HG02885 (cell line): Measurements from ENCODE around the gene TM9SF1.
A peak's percentile ranks its signal among the peaks of the same experiment; 100 is the strongest.
"Not testable (repeated sequence)": the region's sequence is repeated elsewhere in the genome, so short reads cannot be mapped to it uniquely, and the experiment has no call there.

Experiments
- ATAC-seq: cut with Tn5 transposase; IDR thresholded peaks from one replicate; pipeline ENCODE4 v1.9.1; 2021; ENCODE audit warnings: mild to moderate bottlenecking; ENCODE audit not compliant: unreplicated experiment, poor library complexity

TM9SF1 gene

DNA sequence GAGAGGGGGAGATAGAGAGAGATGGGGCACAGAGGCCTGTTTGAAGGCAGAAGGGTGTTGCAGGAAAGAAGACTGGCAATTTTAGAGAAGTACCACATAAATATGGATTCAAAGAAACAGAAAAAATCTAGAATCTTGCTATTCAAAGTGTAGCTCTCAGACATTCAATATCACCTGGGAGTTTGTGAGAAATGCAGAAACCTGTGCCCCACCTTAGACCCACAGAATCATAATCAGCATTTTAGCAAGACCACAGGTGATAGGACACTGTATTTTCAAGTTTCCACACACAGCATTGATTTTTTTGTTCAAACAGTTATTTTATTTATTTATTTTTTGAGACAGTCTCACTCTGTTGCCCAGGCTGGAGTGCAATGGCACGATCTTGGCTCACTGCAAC is 33.7 kb upstream of the TM9SF1 start:
- ATAC-seq = no peak

DNA sequence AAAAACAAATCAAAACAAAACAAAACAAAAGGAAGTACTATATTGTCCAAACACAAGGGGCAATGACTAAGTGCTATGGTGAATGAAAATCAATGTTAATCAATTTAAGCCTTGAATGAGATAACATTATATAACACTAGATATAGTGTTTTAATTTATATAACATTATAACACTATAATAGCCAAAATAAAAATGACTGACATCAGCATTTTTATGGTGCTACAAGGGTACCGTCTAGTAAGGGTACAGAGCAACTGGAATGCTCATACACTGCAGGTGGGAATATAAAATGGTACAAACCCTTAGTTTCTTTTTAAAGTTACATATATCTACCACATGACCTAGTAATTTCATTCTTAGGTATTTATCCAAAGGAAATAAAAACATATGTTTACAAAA is 31.2 kb upstream of the TM9SF1 start:
- ATAC-seq = no peak

DNA sequence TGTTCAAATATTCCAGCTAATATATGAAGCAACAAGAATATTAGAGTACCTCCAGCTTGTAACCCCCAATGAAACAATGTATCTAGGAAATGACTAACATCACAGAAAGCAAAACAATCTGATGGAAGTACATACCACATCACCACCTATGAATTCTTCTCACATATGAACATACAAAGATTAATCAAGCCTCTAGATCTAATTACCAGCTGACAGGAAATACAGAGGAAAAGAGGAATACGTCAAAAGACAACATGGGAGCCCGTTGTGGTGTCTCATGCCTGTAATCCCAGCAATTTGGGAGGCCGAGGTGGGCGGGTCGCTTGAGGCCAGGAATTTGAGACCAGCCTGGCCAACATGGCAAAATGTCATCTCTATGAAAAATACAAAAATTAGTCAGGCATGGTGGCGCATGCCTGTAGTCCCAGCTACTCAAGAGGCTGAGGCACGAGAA is 29.4 kb upstream of the TM9SF1 start:
- ATAC-seq = no peak

DNA sequence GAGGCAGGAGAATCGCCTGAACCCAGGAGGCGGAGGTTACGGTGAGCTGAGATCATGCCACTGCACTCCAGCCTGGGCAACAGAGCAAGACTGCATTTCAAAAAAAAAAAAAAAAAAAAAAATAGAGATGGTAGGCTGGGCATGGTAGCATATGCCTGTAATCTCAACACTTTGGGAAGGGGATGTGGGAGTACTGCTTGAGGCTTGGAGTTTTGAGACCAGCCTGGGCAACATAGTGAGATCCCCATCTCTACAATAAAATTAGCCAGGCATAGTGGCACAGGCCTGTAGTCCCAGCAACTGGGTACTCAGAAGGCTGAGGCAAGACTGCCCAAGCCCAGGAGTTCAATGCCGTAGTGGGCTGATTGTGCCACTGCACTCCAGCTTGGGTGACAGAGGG is 27.7 kb upstream of the TM9SF1 start:
- ATAC-seq = not testable (repeated sequence)

DNA sequence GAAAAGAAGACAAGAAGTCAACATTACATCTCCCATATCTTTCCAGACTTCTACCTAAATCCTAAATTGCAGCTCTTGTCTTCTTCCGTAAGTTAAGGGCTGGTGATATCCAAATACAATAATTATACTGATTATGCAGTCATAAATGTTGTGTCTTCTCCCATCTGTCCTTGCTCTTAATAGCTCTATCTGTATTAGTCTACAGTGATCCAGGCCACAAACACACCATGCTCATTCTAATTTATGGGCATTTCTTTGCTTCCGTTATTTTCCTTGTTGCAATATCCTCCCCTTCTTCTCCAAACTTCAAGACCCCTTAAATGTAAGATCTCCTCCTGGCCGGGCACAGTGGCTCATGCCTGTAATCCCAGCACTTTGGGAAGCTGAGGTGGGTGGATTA is 24.3 kb upstream of the TM9SF1 start:
- no peak for ATAC-seq

DNA sequence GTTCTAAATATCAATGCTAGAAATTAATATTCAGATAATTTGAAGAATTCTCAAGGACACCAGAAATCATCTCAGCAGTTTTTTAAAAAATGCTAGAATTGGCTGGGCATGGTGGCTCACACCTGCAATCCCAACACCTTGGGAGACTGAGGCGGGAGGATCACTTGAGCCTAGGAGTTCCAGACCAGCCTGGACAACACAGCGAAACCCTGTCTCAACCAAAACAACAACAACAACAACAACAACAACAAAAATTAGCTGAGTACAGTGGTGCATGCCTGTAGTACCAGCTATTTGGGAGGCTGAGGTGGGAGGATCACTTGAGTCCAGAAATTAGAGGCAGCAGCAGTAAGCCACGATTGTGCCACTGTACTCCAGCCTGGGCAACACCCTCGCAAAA is 23.8 kb upstream of the TM9SF1 start:
- ATAC-seq = no peak

DNA sequence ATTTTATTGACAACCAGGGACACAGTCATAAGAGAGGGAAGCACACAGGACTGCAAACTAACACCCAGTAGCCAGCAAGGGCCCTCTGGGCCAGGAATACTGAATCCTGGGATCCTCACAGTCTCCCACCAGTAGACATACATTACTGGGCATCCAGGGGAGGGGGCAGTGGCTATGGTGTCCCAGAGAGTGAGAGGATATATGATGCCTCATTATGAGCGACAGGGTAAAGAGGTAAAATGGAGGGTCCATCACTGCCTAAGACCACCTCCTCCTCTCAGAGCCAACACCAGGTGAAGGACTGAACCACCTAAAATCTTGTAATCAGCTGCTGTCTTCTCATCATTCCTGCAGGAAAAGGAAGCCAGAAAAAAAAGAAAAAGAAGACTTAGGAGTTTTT is 21.6 kb upstream of the TM9SF1 start:
- not testable (repeated sequence) for ATAC-seq

DNA sequence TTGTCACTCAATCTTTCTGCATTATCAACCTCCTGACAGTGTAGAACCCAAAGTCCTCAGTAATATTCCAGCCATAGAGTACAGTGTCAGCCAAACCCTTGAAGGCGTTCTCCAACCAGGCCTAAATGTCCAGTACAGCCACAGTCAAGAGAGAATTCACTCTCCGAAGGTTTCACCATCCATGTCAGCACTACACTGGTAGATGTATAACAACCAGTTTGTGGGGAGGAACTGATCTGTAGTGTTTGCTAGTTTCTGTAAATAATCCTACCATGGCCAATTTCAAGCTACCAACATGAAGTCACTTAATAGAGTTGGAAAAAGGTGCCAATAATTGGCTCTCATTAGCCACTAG is 21.1 kb upstream of the TM9SF1 start:
- no peak for ATAC-seq

DNA sequence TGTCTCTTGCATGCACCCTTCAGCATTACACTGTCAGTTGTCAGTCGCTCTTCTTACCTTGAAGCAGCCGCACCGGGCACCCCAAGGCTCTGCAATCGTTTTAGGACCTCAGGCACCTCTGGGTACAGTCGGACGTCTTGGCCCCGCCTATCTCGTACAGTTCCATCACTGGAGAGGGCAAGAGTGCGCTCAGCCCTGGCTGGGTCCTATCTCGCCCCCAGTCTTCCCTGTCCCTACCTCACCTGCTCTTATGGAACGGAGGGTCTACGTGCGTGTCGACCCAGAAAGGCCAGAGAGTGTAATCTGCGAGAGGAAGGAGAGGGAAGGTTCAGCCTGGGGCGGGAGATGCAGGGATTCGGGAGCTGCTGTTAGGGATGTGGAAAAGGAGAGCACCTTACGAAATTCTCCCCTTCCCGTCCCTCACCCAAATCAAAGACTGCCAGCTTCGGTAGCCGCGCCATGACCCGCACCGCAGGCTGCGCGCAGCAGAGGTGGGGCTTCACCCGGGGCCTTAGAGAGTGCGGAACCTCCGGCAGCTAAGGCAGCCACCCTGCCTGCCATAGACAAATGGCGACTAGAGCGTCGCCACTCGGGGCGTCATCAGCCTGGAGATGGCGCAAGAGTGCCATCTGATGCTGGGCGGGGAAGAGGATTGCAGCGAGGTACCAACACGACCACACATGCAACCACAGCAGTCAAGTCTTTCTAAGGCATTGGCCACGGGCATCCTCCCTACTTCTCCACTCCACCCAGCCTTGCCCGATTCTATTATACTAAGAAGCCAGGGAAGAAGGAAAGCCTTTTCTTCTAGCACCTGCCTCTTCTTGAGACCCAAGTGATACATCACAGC is 20.5 kb upstream of the TM9SF1 start, which contains the start of gene MDP1:
Gene MDP1, minus strand, starts transcription at position 572 of the 850 bp plus-strand sequence. Its CDS starts 111 bp downstream, at position 461.
- ATAC-seq = peak; percentile 70

DNA sequence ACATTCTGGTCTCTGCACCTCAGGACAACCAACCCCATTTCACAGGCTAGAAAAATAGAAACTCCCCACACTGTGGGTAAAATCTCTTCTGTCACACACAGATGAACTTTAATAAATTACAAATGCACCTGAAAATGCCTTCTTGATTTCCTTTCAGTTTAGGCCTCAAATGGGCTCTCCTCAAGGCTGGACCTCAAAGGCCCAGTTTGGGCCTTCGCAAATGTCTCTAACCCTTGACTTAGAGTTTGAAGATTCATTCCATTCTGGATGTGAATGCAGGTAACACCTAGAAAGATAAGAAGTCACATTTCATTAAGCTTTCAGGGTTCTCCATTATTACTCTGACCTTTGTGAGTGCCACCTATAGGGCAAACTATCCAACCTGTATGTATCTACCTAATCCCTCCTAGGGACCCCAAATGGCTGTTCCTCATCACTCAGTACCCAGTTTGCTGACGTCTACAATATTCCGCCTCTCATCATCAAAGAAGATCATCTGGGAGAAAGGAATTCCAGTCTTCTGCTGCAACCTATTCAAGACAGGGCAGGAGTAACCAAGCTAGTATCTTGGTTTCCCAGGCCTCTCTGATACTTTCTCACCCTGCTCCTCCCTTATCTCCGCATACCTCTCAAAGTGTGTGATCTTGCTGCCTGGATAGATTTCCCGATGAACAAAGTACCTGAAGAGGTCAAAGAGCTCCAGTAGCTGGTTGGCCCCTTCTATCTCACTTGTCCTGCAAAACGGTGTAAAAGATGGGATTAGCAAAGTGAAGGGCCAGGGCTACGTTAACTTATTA is 18.8 kb upstream of the TM9SF1 start:
- no peak for ATAC-seq

DNA sequence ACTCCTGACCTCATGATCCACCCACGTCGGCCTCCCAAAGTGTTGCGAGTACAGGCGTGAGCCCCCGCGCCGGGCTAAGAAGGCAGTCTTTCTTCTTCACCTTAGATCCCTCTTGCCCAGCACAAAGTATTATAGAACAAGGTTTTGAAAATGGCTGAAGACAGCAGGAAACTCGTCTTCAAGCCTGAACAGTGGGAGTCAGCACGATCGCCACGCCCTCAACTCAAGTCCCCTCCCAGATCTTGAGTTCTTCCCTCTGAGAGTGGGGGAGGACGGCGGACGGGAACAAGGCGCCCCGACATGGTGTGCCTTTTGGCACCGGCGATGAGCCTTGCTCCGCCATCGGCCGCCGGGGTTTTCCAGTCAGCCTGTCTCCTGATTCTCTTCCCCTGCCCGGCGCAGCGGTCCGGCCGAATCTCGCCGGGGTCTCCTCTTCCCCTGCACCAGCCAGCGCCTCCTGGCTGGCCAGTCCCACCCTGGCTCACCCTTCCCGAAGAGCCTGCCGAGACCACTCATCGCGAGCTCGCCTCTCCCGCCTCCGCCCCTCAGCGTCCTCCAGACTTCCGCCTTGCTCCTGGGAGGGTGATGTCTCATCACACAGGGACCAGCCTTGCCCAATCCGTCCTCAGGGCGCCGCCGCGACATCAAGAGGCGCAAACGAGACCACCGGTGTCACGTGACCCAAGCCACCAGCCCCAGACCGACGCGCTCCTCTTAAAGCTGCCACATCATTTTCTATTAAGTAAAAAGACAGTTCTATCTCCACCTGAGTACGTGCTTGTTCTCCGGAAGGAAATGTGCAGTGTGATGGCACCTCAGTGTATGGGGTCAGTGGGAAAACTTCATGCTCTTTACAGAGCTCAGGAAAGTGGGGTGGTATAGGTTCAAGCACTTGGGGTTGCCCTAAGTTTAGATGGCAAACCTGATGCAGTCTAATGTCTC is 18.0 kb upstream of the TM9SF1 start, which contains the start of gene CHMP4A:
Gene CHMP4A, minus strand, starts transcription at position 565 of the 942 bp plus-strand sequence. Its CDS starts 49 bp downstream, at position 516.
- peak; percentile 84 for ATAC-seq

DNA sequence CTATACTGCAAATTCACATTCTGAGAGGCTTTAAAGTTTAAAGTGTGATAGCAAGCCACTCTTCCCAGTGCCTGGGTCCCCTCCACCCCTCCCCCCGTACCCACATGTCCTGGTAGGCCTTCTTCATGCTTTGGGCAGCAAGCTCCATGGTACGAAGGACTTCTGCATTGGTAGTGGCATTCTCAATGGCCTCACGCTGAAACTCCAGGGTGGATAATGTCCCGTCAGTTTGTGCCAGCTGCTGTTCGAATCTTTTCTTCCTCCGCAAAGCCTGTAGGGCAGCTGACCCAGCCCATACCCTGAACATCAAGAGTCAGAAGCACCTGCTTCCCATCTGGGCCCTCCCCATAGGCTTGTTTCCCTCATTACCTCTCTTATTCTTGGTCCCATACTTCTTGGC is 16.1 kb upstream of the TM9SF1 start:
- ATAC-seq = no peak

DNA sequence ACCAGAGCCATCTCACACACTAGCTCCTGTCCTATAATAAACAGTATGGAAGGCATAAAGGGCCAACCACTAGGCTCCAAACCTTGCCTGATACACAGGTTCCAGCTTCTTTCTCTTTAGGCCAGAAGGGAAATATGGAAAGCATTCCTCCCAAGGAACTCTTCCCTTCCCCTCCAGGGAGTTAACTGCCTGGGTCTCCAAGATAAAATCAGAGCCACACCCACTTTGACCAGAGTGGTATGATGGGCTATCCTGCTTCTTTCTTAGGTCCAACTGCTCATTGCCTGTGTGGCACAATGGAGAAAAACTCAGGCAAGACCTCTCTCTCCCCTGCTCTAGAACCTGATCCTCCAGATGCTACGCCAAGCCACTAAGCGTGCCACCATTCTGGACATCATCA is 12.4 kb upstream of the TM9SF1 start:
- ATAC-seq = no peak

DNA sequence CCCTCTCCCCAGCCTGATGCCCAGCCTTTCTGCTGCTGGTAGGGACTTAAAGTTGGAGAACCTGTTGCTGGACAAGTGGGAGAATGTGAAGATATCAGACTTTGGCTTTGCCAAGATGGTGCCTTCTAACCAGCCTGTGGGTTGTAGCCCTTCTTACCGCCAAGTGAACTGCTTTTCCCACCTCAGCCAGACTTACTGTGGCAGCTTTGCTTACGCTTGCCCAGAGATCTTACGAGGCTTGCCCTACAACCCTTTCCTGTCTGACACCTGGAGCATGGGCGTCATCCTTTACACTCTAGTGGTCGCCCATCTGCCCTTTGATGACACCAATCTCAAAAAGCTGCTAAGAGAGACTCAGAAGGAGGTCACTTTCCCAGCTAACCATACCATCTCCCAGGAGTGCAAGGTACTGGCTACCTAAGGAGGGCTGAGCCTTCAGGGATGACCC is 11.9 kb upstream of the TM9SF1 start:
- no peak for ATAC-seq

DNA sequence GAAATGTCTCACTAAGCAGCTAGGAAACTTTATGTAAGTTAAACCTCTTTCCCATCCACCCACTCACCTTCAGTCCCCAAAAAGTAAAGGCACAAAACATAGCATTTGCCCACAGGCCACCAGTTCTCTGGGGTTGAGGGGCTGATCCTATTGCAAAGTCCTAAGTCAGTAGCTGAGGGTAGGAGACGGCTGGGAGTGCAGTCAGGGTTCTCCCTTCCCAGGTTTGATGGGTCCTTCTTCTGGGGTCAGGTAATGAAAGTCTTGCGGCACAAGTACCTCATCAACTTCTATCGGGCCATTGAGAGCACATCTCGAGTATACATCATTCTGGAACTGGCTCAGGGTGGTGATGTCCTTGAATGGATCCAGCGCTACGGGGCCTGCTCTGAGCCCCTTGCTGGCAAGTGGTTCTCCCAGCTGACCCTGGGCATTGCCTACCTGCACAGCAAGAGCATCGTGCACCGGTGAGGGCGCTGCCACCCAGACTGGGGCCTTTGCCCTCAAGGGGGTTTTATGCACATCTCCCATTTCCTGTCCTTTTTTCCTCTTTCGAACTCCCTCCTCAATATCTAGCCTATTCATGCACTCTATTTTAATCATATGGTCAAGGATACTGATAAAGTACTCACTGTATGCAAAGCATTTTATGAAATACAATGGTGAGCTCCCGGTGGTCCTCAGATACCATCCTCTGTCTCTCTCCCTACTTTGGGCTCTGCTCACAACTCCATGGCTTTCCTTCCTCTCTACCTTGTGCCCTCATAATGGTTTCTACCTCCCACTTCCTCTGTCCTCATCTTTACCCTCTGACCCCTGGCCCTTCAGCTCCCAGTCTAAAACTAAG is 11.2 kb upstream of the TM9SF1 start:
- ATAC-seq = no peak

DNA sequence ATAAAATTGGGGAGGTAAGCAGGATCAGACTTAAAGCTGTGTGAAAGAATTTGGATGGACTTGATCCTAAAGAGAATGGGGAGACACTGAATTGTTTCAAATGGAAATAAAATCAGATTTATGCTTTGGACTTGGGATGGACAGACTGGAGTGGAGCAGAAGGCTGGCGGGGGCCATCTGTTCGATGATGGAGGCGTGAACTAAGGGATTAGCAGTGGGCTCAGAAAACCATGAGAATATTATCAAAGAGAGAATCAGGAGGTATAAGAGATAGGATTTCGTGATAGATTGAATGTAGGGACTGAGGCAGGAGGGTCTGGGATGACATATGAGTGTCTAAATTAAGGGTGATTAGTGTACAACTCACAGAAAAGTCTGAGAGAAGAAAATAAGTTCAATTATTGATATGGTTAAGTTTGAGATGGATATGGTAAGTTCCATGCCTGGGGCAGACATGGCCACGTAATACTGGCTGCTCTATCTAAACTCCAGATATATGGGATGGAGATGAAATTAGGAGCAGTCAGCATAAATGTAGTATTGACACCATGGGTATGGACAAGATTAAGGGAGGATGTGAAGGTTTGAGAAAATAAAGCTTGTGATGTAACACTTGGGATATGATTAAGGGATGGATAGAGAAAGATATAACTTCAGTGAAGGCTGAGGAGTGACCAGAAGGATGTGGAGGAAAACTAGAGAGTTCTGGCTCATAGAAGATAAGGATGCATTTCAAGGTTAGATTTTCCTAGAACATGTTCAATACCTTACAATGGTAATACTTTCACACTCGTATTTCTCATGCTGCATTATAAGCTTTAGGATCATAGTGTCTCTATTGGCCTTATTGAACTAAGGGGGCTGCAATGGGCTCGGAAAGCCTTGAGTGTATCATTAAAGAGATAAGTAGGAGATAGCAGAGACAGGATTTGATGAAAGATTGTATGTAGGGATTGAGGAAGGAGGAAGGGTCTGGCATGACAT is 9.2 kb upstream of the TM9SF1 start:
- no peak for ATAC-seq

DNA sequence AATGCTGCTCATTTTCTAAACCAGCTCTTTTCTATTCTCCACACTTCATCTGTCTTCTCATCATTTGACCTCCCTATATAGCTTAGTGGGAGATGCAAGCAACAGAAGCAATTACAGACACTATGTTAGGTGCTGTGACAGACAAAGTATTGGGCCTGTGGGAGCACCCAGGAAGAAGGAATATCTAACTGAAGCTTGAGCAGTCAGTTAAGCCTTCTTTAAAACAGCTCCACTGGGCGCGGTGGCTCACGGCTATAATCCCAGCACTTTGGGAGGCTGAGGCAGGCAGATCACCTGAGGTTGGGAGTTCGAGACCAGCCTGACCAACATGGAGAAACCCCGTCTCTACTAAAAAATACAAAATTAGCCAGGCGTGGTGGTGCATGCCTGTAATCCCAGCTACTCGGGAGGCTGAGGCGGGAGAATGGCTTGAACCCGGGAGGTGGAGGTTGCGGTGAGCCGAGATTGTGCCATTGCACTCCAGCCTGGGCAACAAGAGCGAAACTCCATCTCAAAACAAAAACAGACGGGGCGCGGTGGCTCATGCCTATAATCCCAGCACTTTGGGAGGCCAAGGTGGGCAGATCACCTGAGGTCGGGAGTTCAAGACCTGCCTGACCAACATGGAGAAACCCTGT is 8.1 kb upstream of the TM9SF1 start:
- not testable (repeated sequence) for ATAC-seq

DNA sequence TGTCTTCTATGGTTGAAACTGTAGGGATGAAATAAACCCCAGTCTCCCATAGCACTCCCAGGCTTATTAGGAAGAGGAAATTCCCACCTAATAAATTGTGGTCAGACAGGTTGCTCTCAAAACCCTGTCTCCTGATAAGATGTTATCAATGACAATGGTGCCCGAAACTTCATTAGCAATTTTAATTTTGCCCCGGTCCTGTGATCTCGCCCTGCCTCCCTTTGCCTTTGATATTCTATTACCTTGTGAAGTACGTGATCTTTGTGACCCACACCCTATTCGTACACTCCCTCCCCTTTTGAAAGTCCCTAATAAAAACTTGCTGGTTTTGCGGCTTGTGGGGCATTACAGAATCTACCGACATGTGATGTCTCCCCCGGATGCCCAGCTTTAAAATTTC is 7.3 kb upstream of the TM9SF1 start:
- ATAC-seq = not testable (repeated sequence)
